Activated CD8-positive, alpha-beta memory T cell treated with anti-CD3 and anti-CD28 coated beads for 48 hours (primary cell): ENCODE results near the gene NSRP1.
"Not testable (repeated sequence)": the region's sequence is repeated elsewhere in the genome, so short reads cannot be mapped to it uniquely, and the experiment has no call there.

Experiments
- DNase-seq, 3 experiments: peaks; one replicate each; pipeline ENCODE4 v3.0.0-alpha.2; 2020; ENCODE audit warnings: low read depth in 2 of 3, low spot score in 2 of 3

Gene NSRP1

GRCh38 chr17:30117675-30118081 lies 1.1 kb downstream of the NSRP1 start:
- no peak for DNase-seq

DNA sequence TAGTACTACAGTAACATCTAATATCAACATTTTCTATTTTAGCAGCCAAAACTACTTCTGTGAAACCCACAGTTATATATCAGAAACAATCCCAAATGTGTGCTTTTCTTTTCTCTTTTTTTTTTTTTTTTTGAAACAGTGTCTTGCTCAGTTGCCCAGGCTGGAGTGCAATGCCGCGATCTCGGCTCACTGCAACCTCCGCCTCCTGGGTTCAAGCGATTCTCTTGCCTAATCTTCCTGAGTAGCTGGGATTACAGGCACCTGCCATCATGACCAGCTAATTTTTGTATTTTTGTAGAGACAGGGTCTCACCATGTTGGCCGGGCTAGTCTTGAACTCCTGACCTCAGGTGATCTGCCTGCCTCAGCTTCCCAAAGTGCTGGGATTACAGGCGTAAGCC lies 2.0 kb downstream of the NSRP1 start:
- not testable (repeated sequence) for DNase-seq

- DNase-seq: no peak
Measured at GRCh38 chr17:30124273-30124796, 7.7 kb downstream of the NSRP1 start.

- no peak for DNase-seq
Measured at GRCh38 chr17:30130121-30130520, 13.5 kb downstream of the NSRP1 start.

- DNase-seq: no peak
Measured at GRCh38 chr17:30132615-30133014, 16.0 kb downstream of the NSRP1 start.

GRCh38 chr17:30133197-30133596 lies 16.6 kb downstream of the NSRP1 start:
- no peak for DNase-seq

GRCh38 chr17:30134551-30134950 lies 17.9 kb downstream of the NSRP1 start:
- no peak for DNase-seq

- no peak for DNase-seq
Measured at GRCh38 chr17:30137158-30137557, 20.5 kb downstream of the NSRP1 start.

DNA sequence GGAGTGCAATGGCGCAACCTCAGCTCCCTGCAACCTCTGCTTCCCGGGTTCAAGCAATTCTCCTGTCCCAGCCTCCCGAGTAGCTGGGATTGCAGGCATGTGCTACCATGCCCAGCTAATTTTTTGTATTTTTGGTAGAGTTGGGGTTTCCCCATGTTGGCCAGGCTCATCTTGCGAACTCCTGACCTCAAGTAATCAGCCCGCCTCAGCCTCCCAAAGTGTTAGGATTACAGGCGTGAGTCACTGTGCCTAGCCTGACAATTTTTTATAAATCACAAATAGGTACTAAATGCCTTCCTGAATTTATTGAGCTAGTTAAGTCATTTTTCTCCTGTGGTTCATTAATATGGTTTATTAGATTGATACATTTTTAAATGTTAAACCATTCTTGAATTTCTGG lies 31.2 kb downstream of the NSRP1 start:
- DNase-seq: not testable (repeated sequence)

- no peak for DNase-seq
Measured at GRCh38 chr17:30148376-30148775, 31.8 kb downstream of the NSRP1 start.

DNA sequence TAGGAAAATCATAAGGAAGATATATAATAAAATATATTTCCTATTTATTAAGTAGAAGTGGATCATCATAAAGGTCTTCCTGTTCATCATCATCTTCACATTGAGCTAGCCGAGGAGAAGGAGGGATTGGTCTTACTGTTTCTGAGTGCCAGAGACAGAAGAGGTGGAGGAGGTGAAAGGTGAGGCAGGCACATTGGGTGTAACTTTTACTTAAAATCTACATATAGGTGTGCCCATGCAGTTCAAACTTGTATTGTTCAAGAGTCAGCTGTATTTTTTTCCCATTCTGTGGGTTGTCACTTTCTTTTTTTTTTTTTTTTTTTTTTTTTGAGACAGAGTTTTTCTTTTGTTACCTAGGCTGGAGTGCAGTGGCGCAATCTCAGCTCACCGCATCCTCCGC lies 34.9 kb downstream of the NSRP1 start:
- no peak for DNase-seq

DNA sequence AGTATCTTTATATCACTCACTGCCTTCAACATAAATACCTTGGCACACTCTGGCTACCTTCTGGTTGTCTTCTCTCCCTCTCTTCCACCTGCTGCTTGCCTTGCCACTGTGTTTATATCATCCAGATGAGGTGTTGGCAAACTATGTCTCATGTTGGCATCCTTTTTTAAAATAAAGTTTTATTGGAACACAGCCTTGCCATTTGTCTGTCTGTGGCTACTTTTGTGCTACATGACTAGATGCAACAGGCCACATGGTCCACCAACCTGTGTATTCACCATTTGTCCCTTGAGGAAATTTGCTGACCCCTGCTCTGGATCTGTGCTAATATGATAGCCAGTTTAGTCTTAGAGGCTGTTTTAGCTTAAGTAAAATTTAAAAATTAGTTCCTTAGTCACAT lies 36.8 kb downstream of the NSRP1 start:
- no peak for DNase-seq

DNA sequence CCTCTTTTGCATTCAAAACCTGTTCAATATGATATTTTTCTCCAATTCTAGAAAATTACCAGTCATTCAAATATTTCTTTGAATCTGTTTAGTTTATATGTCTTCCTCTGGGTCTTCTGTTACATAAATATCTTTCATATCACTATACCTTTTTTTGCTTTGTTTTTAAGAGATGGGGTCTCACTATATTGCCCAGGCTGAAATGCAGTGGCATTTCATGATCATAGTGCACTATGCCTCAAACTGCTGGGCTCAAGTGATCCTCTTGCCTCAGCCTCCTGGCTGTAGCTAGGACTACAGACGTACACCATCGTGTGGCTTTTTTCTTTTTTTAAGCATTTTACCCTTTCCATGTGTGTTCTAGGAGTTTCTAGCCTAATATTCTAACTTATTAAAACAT lies 38.8 kb downstream of the NSRP1 start:
- no peak for DNase-seq

DNA sequence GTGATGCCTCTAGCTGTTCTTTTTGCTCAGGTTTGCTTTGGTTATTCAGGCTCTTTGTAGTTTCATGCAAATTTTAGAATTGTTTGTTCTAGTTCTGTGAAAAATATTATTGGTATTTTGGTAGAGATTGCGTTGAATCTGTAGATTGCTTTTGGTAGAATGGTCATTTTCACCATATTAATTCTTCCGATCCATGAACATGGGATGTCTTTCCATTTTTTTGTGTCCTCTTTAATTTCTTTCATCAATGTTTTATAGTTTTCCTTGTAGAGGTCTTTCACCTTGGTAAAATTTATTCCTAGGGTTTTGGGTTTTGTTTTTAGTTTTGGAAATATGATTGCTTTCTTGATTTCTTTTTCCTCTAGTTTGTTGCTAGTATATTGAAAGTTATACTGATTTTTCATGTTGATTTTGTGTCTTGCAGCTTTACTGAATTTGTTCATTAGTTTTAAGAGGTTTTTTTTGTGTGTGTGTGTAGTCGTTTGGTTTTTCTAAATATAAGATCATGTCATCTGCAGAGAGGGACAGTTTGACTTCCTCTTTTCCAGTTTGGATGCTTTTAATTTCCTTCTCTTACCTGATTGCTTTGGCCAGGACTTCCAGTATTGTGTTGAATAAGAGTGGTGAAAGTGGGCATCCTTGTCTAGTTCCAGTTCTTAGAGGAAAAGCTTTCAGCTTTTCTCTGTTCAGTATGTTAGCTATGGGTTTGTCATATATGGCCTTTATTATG lies 42.4 kb downstream of the NSRP1 start:
- DNase-seq: no peak

GRCh38 chr17:30160419-30161172 lies 44.0 kb downstream of the NSRP1 start:
- no peak for DNase-seq

DNA sequence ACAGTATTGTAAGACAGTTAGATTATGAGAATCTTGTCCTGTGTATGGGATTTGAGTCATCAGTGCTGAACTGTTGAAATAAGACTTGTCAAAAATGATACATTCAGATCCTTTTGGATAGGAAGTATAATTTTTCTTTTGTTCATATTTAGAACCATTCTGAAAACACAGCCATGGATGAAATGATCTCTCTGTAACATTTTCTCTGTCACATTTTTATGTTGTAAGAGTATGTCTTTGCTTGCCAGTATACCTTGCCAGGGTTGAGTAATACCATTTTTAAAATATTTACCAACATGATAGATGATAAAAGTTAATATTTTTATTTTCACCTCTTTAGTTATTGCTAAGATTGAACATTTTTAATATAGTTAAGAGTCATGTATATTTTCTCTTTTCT lies 45.0 kb downstream of the NSRP1 start:
- no peak for DNase-seq

GRCh38 chr17:30164531-30164930 lies 47.9 kb downstream of the NSRP1 start:
- DNase-seq: no peak

- no peak for DNase-seq
Measured at GRCh38 chr17:30165147-30165546, 48.5 kb downstream of the NSRP1 start.

DNA sequence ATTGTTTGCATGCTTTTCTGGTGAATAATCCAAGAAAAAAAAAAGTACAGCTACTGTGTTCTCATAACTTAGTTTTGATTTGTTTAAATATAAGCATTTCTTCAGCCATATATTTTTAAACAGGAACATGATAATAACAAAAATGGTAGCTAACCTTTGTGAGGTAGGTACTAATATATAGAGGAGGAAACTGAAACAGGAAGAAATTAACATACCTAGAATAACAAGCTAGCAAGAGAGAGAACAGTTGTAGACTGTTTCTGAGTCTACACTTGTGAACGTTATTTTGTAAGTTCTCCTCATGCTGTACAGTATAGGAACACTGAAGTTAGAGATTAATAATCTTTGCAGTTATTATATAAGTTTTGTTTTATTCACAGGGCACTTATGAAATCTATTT lies 49.3 kb downstream of the NSRP1 start:
- DNase-seq: no peak

- DNase-seq: no peak
Measured at GRCh38 chr17:30170415-30170987, 53.9 kb downstream of the NSRP1 start.

DNA sequence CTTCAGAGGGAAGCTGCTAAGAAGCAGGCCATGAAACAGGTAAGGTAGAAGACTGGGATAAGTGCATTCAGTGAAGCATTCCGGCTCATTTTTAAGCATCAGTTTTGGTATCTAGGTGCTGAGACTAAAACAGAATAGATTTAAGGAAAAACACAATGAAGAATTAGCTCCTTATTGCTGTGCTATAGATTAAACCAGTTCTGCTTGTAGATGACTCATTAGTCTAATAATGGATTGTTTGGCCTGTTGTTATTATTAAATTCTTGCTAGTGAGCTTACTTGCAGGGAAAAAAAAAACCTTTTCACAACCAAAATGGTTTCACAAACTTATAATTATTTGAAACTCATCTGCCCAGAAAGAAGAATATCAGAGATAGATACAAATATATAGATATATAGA lies 55.9 kb downstream of the NSRP1 start:
- no peak for DNase-seq

GRCh38 chr17:30173649-30174048 lies 57.0 kb downstream of the NSRP1 start:
- no peak for DNase-seq
